MCF 10A (cell line): ENCODE measurements around the gene PNPLA1. TPM values are rescaled to one million over a fixed set of nuclear protein-coding genes. Genes with fewer than 3 reads are reported as not detected.

Experiments
- BruUV-seq: library from RNA; stranded (reverse); fragments of 400-500 nt; replicated peaks from 2 replicates; lab custom pipeline; 2021; lab: Mats Ljungman, UMichigan
- CTCF ChIA-PET: fragments of 300-600 bp; sonication (Branson Sonifier 250); formaldehyde crosslinking; extraction: SDS; loops from one replicate; lab custom pipeline; 2021; ENCODE audit warnings: antibody characterized with exemption, inconsistent platforms; lab: Yijun Ruan, JAX
- POLR2A ChIA-PET: fragments of 300-600, 350-650 bp; sonication (Branson Sonifier 250); formaldehyde crosslinking; extraction: SDS; loops from one replicate; lab custom pipeline; 2020; ENCODE audit warnings: antibody characterized with exemption, inconsistent platforms; lab: Yijun Ruan, JAX
- DNase-seq: peaks from one replicate; pipeline ENCODE4 v3.0.0-alpha.2; 2018; ENCODE audit not compliant: unreplicated experiment
- H3K27ac Mint-ChIP-seq: one replicate; pipeline ENCODE4 v1.8.0; 2022; ENCODE audit warnings: mild to moderate bottlenecking, low read depth, mixed read lengths; ENCODE audit not compliant: unreplicated experiment
- H3K27me3 Mint-ChIP-seq: one replicate; pipeline ENCODE4 v1.8.0; 2022; ENCODE audit warnings: mixed read lengths; ENCODE audit not compliant: insufficient read depth, unreplicated experiment
- H3K36me3 Mint-ChIP-seq: one replicate; pipeline ENCODE4 v1.8.0; 2022; ENCODE audit warnings: mild to moderate bottlenecking, moderate library complexity, mixed read lengths; ENCODE audit not compliant: insufficient read depth, unreplicated experiment
- H3K4me1 Mint-ChIP-seq: one replicate; pipeline ENCODE4 v1.8.0; 2022; ENCODE audit warnings: mixed read lengths; ENCODE audit not compliant: insufficient read depth, unreplicated experiment
- H3K4me3 Mint-ChIP-seq: one replicate; pipeline ENCODE4 v1.8.0; 2022; ENCODE audit warnings: mild to moderate bottlenecking, moderate library complexity, mixed read lengths; ENCODE audit not compliant: unreplicated experiment
- H3K9me3 Mint-ChIP-seq: one replicate; pipeline ENCODE4 v1.8.0; 2022; ENCODE audit warnings: mixed read lengths; ENCODE audit not compliant: unreplicated experiment
- CTCF ChIP-seq: fragments of 200-600 bp; IDR thresholded peaks from one replicate; pipeline ENCODE4 v1.8.0; 2022; ENCODE audit warnings: antibody characterized with exemption, mild to moderate bottlenecking; ENCODE audit not compliant: unreplicated experiment
- intact Hi-C: fragments of 100-400 bp; cut with micrococcal nuclease; formaldehyde crosslinking; loops from 2 replicates; pipeline ENCODE4 v1.14.1; 2022
- total RNA-seq: library from RNA; stranded (reverse); gene quantifications from 2 replicates; pipeline ENCODE4 v1.2.3, GENCODE V29; 2022

PNPLA1 gene
- total RNA-seq, 1 experiment from 2014 or later, result not detected

- DNase-seq, result peak; percentile 84
- intact Hi-C loops, result no loop called here
- H3K27me3 Mint-ChIP-seq, result peaks cover 5% of the 10 kb centered on the region
- no peak for TF ChIP-seq CTCF
- H3K4me3 Mint-ChIP-seq, result no peak overlapping the region
- H3K36me3 Mint-ChIP-seq, result no peaks in the 10 kb centered on the region
- ChIA-PET POLR2A (interaction anchor here (2.0 kb wide), 1 partner anchor 9 kb away, joined by 10 read pairs; no protein-coding TSS in a partner anchor), CTCF (interaction anchor here (0.8 to 2.4 kb wide), 3 partner anchors 10 to 99 kb away, joined by 4 to 16 read pairs (median 5); no protein-coding TSS in a partner anchor)
- H3K27ac Mint-ChIP-seq, result no peak overlapping the region
- H3K9me3 Mint-ChIP-seq, result no peaks in the 10 kb centered on the region
- H3K4me1 Mint-ChIP-seq, result peaks cover 20% of the 10 kb centered on the region
- no TSS peak for BruUV-seq
These were observed 21.1 kb downstream of the PNPLA1 start for GRCh38 chr6:36290668-36291620.

- H3K9me3 Mint-ChIP-seq, result no peaks in the 10 kb centered on the region
- CTCF ChIA-PET, result no interaction called here
- peaks cover 19% of the 10 kb centered on the region for H3K4me1 Mint-ChIP-seq
- H3K4me3 Mint-ChIP-seq, result no peak overlapping the region
- no peak overlapping the region for H3K27ac Mint-ChIP-seq
- DNase-seq, result no peak
- intact Hi-C loops, result no loop called here
- H3K36me3 Mint-ChIP-seq, result no peaks in the 10 kb centered on the region
- POLR2A ChIA-PET, result interaction anchor here (0.6 kb wide), 1 partner anchor 174 kb away, joined by 3 read pairs; no protein-coding TSS in a partner anchor
- no TSS peak for BruUV-seq
- no peaks in the 10 kb centered on the region for H3K27me3 Mint-ChIP-seq
- TF ChIP-seq CTCF, result no peak
These were observed 22.3 kb downstream of the PNPLA1 start for GRCh38 chr6:36292170-36292569.

- POLR2A ChIA-PET, result no interaction called here
- Mint-ChIP-seq H3K9me3 (no peaks in the 10 kb centered on the region), H3K27ac (no peak overlapping the region), H3K4me3 (no peak overlapping the region), H3K27me3 (no peaks in the 10 kb centered on the region), H3K36me3 (no peaks in the 10 kb centered on the region), H3K4me1 (peaks cover 3% of the 10 kb centered on the region)
- BruUV-seq, result no TSS peak
- CTCF ChIA-PET, result interaction anchor here (0.5 to 1.2 kb wide), 2 partner anchors 22 to 491 kb away, joined by 3 to 4 read pairs; no protein-coding TSS in a partner anchor
- TF ChIP-seq CTCF, result no peak
- intact Hi-C loops, result no loop called here
- DNase-seq, result no peak
These were observed 26.4 kb downstream of the PNPLA1 start for GRCh38 chr6:36296240-36296639.

- DNase-seq, result no peak
- intact Hi-C loops, result no loop called here
- Mint-ChIP-seq H3K36me3 (no peaks in the 10 kb centered on the region), H3K4me1 (no peaks in the 10 kb centered on the region), H3K4me3 (no peak overlapping the region), H3K27ac (no peak overlapping the region), H3K9me3 (no peaks in the 10 kb centered on the region), H3K27me3 (no peaks in the 10 kb centered on the region)
- CTCF ChIA-PET, result interaction anchor here (0.7 to 1.8 kb wide), 4 partner anchors 21 to 426 kb away, joined by 3 to 4 read pairs (median 4); no protein-coding TSS in a partner anchor
- POLR2A ChIA-PET, result no interaction called here
- no peak for TF ChIP-seq CTCF
- no TSS peak for BruUV-seq
These were observed 27.2 kb downstream of the PNPLA1 start for GRCh38 chr6:36297051-36297450.
